ENCODE data around the gene FAM43B. TPM values are rescaled to one million over a fixed set of nuclear protein-coding genes. Genes with fewer than 3 reads are reported as not detected.
A peak's percentile ranks its signal among the peaks of the same experiment; 100 is the strongest.

Gene FAM43B
- total RNA-seq, 2 donors from 2014 or later: 0.13 to 0.29 TPM

- peaks cover 42% of the 10 kb centered on the region for H3K27me3 Mint-ChIP-seq (ENCODE audit: insufficient read depth)
- H3K27me3 ChIP-seq (ENCODE audit: control insufficient read depth, insufficient read depth, low read length, poor library complexity, severe bottlenecking): peaks cover 76% of the 10 kb centered on the region
Observed at GRCh38 chr1:20552728-20553445, 514 bp downstream of the FAM43B start.

GRCh38 chr1:20555025-20555757 lies 2.8 kb downstream of the FAM43B start:
- Histone ChIP-seq H3K9me3 (ENCODE audit: control insufficient read depth, low read length) (no peaks in the 10 kb centered on the region), H3K27me3 (ENCODE audit: control insufficient read depth, insufficient read depth, low read length, poor library complexity, severe bottlenecking) (peaks cover 87% of the 10 kb centered on the region), H3K36me3 (ENCODE audit: control insufficient read depth, insufficient read depth, low read length) (no peaks in the 10 kb centered on the region), H3K4me1 (ENCODE audit: control insufficient read depth, insufficient read depth, low read length) (no peaks in the 10 kb centered on the region), H3K27ac (ENCODE audit: low read depth, low read length) (no peak overlapping the region), H3K9ac (ENCODE audit: extremely low read depth, low read length, poor library complexity, severe bottlenecking) (no peak overlapping the region), H3K4me3 (ENCODE audit: low read length) (no peak overlapping the region)
- no peak for TF ChIP-seq CTCF (conservative IDR thresholded peaks at IDR 0.05)
- H3K4me1 Mint-ChIP-seq: peaks cover 4% of the 10 kb centered on the region
- 84 to 89% methylated on average over 6 to 7 of the region's 7 CpGs for WGBS, 2 experiments (ENCODE audit: insufficient coverage in 1 of 2, insufficient read length in 1 of 2)
- H3K4me3 Mint-ChIP-seq: no peak overlapping the region
- H3K36me3 Mint-ChIP-seq (ENCODE audit: low read depth): no peaks in the 10 kb centered on the region
- DNase-seq: no peak
- H3K9me3 Mint-ChIP-seq: no peaks in the 10 kb centered on the region
- H3K27me3 Mint-ChIP-seq (ENCODE audit: insufficient read depth): peaks cover 33% of the 10 kb centered on the region
- H3K27ac Mint-ChIP-seq: no peak overlapping the region

More at GRCh38 chr1:20552728-20553445, 514 bp downstream of the FAM43B start:
- Mint-ChIP-seq H3K9me3 (no peaks in the 10 kb centered on the region), H3K4me1 (peaks cover 4% of the 10 kb centered on the region), H3K27ac (no peak overlapping the region), H3K4me3 (peak overlapping the region; percentile 56), H3K36me3 (ENCODE audit: low read depth) (no peaks in the 10 kb centered on the region)
- Histone ChIP-seq H3K4me3 (ENCODE audit: low read length) (peak overlapping the region; percentile 69), H3K36me3 (ENCODE audit: control insufficient read depth, insufficient read depth, low read length) (no peaks in the 10 kb centered on the region), H3K27ac (ENCODE audit: low read depth, low read length) (no peak overlapping the region), H3K9ac (ENCODE audit: extremely low read depth, low read length, poor library complexity, severe bottlenecking) (no peak overlapping the region), H3K9me3 (ENCODE audit: control insufficient read depth, low read length) (no peaks in the 10 kb centered on the region), H3K4me1 (ENCODE audit: control insufficient read depth, insufficient read depth, low read length) (no peaks in the 10 kb centered on the region)
- WGBS, 2 experiments (ENCODE audit: insufficient coverage in 1 of 2, insufficient read length in 1 of 2): 2% methylated on average over 40 to 82 of the region's 82 CpGs
- peak; percentile 83 for DNase-seq
- TF ChIP-seq CTCF (conservative IDR thresholded peaks at IDR 0.05): no peak

- Mint-ChIP-seq H3K27me3 (ENCODE audit: insufficient read depth) (peaks cover 34% of the 10 kb centered on the region), H3K9me3 (no peaks in the 10 kb centered on the region), H3K27ac (no peak overlapping the region), H3K4me1 (peaks cover 4% of the 10 kb centered on the region), H3K4me3 (no peak overlapping the region), H3K36me3 (ENCODE audit: low read depth) (no peaks in the 10 kb centered on the region)
- DNase-seq: no peak
- Histone ChIP-seq H3K27ac (ENCODE audit: low read depth, low read length) (no peak overlapping the region), H3K27me3 (ENCODE audit: control insufficient read depth, insufficient read depth, low read length, poor library complexity, severe bottlenecking) (peaks cover 88% of the 10 kb centered on the region), H3K4me3 (ENCODE audit: low read length) (no peak overlapping the region), H3K4me1 (ENCODE audit: control insufficient read depth, insufficient read depth, low read length) (no peaks in the 10 kb centered on the region), H3K9ac (ENCODE audit: extremely low read depth, low read length, poor library complexity, severe bottlenecking) (no peak overlapping the region), H3K36me3 (ENCODE audit: control insufficient read depth, insufficient read depth, low read length) (no peaks in the 10 kb centered on the region), H3K9me3 (ENCODE audit: control insufficient read depth, low read length) (no peaks in the 10 kb centered on the region)
- WGBS, 2 experiments (ENCODE audit: insufficient coverage in 1 of 2, insufficient read length in 1 of 2): 92 to 94% methylated on average over 4 of the region's 4 CpGs
- no peak for TF ChIP-seq CTCF (conservative IDR thresholded peaks at IDR 0.05)
Observed at GRCh38 chr1:20555758-20556120, 3.4 kb downstream of the FAM43B start.

Measured in endodermal cell (in vitro differentiated cells).